ENCODE results near the gene SEL1L2.

Gene SEL1L2

GRCh38 chr20:13844296-13844695 is 146.1 kb downstream of the SEL1L2 start:
- WGBS (ENCODE audit: insufficient coverage), result no CpG with 5 or more reads among the region's 4 CpGs
- CTCF ChIA-PET, result no interaction called here
- DNase-seq, result no peak
- POLR2A ChIA-PET, result no interaction called here
- Histone ChIP-seq H3K27ac (ENCODE audit: insufficient read depth in 1 of 2, low read depth in 1 of 2, low read length in 2 of 2, poor library complexity in 1 of 2, severe bottlenecking in 2 of 2) (no peak overlapping the region), H3K27me3 (replicated peaks in 2 of 5; ENCODE audit: control insufficient read depth in 4 of 5, insufficient read depth in 5 of 5, low read length in 4 of 5) (peaks cover 0 to 7% (median 0%) of the 10 kb centered on the region in 5 experiments), H3K36me3 (ENCODE audit: control insufficient read depth in 4 of 4, insufficient read depth in 4 of 4, low read length in 3 of 4) (no peaks in the 10 kb centered on the region), H3K9me3 (ENCODE audit: control extremely low read depth in 1 of 5, control insufficient read depth in 4 of 5, insufficient read depth in 2 of 5, low read depth in 1 of 5, low read length in 4 of 5) (peaks cover 0 to 2% (median 0%) of the 10 kb centered on the region in 5 experiments), H3K4me3 (ENCODE audit: control insufficient read depth in 1 of 7, extremely low read depth in 1 of 7, insufficient read depth in 4 of 7, low read depth in 2 of 7, low read length in 6 of 7) (no peak overlapping the region), H3K4me1 (ENCODE audit: control extremely low read depth in 1 of 4, control insufficient read depth in 4 of 4, insufficient read depth in 4 of 4, low read length in 3 of 4) (no peaks in the 10 kb centered on the region)

GRCh38 chr20:13841206-13841605 is 149.2 kb downstream of the SEL1L2 start:
- no peaks in the 10 kb centered on the region for H3K36me3 ChIP-seq (ENCODE audit: control insufficient read depth in 4 of 4, insufficient read depth in 4 of 4, low read length in 3 of 4)

GRCh38 chr20:13840093-13840465 is 150.3 kb downstream of the SEL1L2 start:
- Histone ChIP-seq H3K4me3 (ENCODE audit: control insufficient read depth in 1 of 7, extremely low read depth in 1 of 7, insufficient read depth in 4 of 7, low read depth in 2 of 7, low read length in 6 of 7) (no peak overlapping the region), H3K4me1 (ENCODE audit: control extremely low read depth in 1 of 4, control insufficient read depth in 4 of 4, insufficient read depth in 4 of 4, low read length in 3 of 4) (no peaks in the 10 kb centered on the region), H3K27ac (ENCODE audit: insufficient read depth in 1 of 2, low read depth in 1 of 2, low read length in 2 of 2, poor library complexity in 1 of 2, severe bottlenecking in 2 of 2) (no peak overlapping the region), H3K36me3 (ENCODE audit: control insufficient read depth in 4 of 4, insufficient read depth in 4 of 4, low read length in 3 of 4) (no peaks in the 10 kb centered on the region), H3K9me3 (ENCODE audit: control extremely low read depth in 1 of 5, control insufficient read depth in 4 of 5, insufficient read depth in 2 of 5, low read depth in 1 of 5, low read length in 4 of 5) (peaks cover 0 to 2% (median 0%) of the 10 kb centered on the region in 5 experiments), H3K27me3 (replicated peaks in 2 of 5; ENCODE audit: control insufficient read depth in 4 of 5, insufficient read depth in 5 of 5, low read length in 4 of 5) (peaks cover 0 to 7% (median 2%) of the 10 kb centered on the region in 5 experiments)
- DNase-seq, result no peak
- ChIA-PET CTCF (no interaction called here), POLR2A (no interaction called here)
- 92% methylated on average over 4 of the region's 4 CpGs for WGBS (ENCODE audit: insufficient coverage)

More at GRCh38 chr20:13841206-13841605, 149.2 kb downstream of the SEL1L2 start:
- no peak overlapping the region for H3K4me3 ChIP-seq (ENCODE audit: control insufficient read depth in 1 of 7, extremely low read depth in 1 of 7, insufficient read depth in 4 of 7, low read depth in 2 of 7, low read length in 6 of 7)
- H3K4me1 ChIP-seq (ENCODE audit: control extremely low read depth in 1 of 4, control insufficient read depth in 4 of 4, insufficient read depth in 4 of 4, low read length in 3 of 4), result no peaks in the 10 kb centered on the region
- ChIA-PET CTCF (no interaction called here), POLR2A (no interaction called here)
- H3K27ac ChIP-seq (ENCODE audit: insufficient read depth in 1 of 2, low read depth in 1 of 2, low read length in 2 of 2, poor library complexity in 1 of 2, severe bottlenecking in 2 of 2), result no peak overlapping the region
- peaks cover 0 to 2% (median 0%) of the 10 kb centered on the region in 5 experiments for H3K9me3 ChIP-seq (ENCODE audit: control extremely low read depth in 1 of 5, control insufficient read depth in 4 of 5, insufficient read depth in 2 of 5, low read depth in 1 of 5, low read length in 4 of 5)
- 76% methylated on average over 2 of the region's 3 CpGs for WGBS (ENCODE audit: insufficient coverage)
- DNase-seq, result no peak
- H3K27me3 ChIP-seq (replicated peaks in 2 of 5; ENCODE audit: control insufficient read depth in 4 of 5, insufficient read depth in 5 of 5, low read length in 4 of 5), result peaks cover 0 to 7% (median 2%) of the 10 kb centered on the region in 5 experiments

- ChIA-PET POLR2A (no interaction called here), CTCF (no interaction called here)
- 73% methylated on average over 4 of the region's 4 CpGs for WGBS (ENCODE audit: insufficient coverage)
- Histone ChIP-seq H3K9me3 (ENCODE audit: control extremely low read depth in 1 of 5, control insufficient read depth in 4 of 5, insufficient read depth in 2 of 5, low read depth in 1 of 5, low read length in 4 of 5) (peaks cover 0 to 2% (median 0%) of the 10 kb centered on the region in 5 experiments), H3K4me3 (ENCODE audit: control insufficient read depth in 1 of 7, extremely low read depth in 1 of 7, insufficient read depth in 4 of 7, low read depth in 2 of 7, low read length in 6 of 7) (no peak overlapping the region), H3K36me3 (ENCODE audit: control insufficient read depth in 4 of 4, insufficient read depth in 4 of 4, low read length in 3 of 4) (no peaks in the 10 kb centered on the region), H3K27ac (ENCODE audit: insufficient read depth in 1 of 2, low read depth in 1 of 2, low read length in 2 of 2, poor library complexity in 1 of 2, severe bottlenecking in 2 of 2) (no peak overlapping the region), H3K4me1 (ENCODE audit: control extremely low read depth in 1 of 4, control insufficient read depth in 4 of 4, insufficient read depth in 4 of 4, low read length in 3 of 4) (no peaks in the 10 kb centered on the region), H3K27me3 (replicated peaks in 2 of 5; ENCODE audit: control insufficient read depth in 4 of 5, insufficient read depth in 5 of 5, low read length in 4 of 5) (peaks cover 0 to 7% (median 2%) of the 10 kb centered on the region in 5 experiments)
- no peak for DNase-seq
Observed at GRCh38 chr20:13839421-13840092, 150.9 kb downstream of the SEL1L2 start.

- Histone ChIP-seq H3K36me3 (ENCODE audit: control insufficient read depth in 4 of 4, insufficient read depth in 4 of 4, low read length in 3 of 4) (no peaks in the 10 kb centered on the region), H3K4me1 (ENCODE audit: control extremely low read depth in 1 of 4, control insufficient read depth in 4 of 4, insufficient read depth in 4 of 4, low read length in 3 of 4) (no peaks in the 10 kb centered on the region), H3K27me3 (replicated peaks in 2 of 5; ENCODE audit: control insufficient read depth in 4 of 5, insufficient read depth in 5 of 5, low read length in 4 of 5) (peaks cover 0 to 7% (median 2%) of the 10 kb centered on the region in 5 experiments), H3K27ac (ENCODE audit: insufficient read depth in 1 of 2, low read depth in 1 of 2, low read length in 2 of 2, poor library complexity in 1 of 2, severe bottlenecking in 2 of 2) (no peak overlapping the region), H3K9me3 (ENCODE audit: control extremely low read depth in 1 of 5, control insufficient read depth in 4 of 5, insufficient read depth in 2 of 5, low read depth in 1 of 5, low read length in 4 of 5) (peaks cover 0 to 2% (median 0%) of the 10 kb centered on the region in 5 experiments), H3K4me3 (ENCODE audit: control insufficient read depth in 1 of 7, extremely low read depth in 1 of 7, insufficient read depth in 4 of 7, low read depth in 2 of 7, low read length in 6 of 7) (no peak overlapping the region)
- CTCF ChIA-PET, result no interaction called here
- no peak for DNase-seq
- POLR2A ChIA-PET, result no interaction called here
- 87% methylated on average over 7 of the region's 7 CpGs for WGBS (ENCODE audit: insufficient coverage)
Observed at GRCh38 chr20:13838664-13839063, 151.8 kb downstream of the SEL1L2 start.

GRCh38 chr20:13831476-13831875 is 158.9 kb downstream of the SEL1L2 start:
- CTCF ChIA-PET, result interaction anchor here (1.9 kb wide), 1 partner anchor 14 kb away, joined by 5 read pairs; no protein-coding TSS in a partner anchor
- WGBS (ENCODE audit: insufficient coverage), result 100% methylated on average over 3 of the region's 3 CpGs
- POLR2A ChIA-PET, result no interaction called here
- H3K9me3 ChIP-seq (ENCODE audit: control extremely low read depth in 1 of 5, control insufficient read depth in 4 of 5, insufficient read depth in 2 of 5, low read depth in 1 of 5, low read length in 4 of 5), result no peaks in the 10 kb centered on the region
- H3K4me3 ChIP-seq (ENCODE audit: control insufficient read depth in 1 of 7, extremely low read depth in 1 of 7, insufficient read depth in 4 of 7, low read depth in 2 of 7, low read length in 6 of 7), result no peak overlapping the region
- H3K4me1 ChIP-seq (ENCODE audit: control extremely low read depth in 1 of 4, control insufficient read depth in 4 of 4, insufficient read depth in 4 of 4, low read length in 3 of 4), result no peaks in the 10 kb centered on the region
- no peak for DNase-seq
- H3K27me3 ChIP-seq (replicated peaks in 2 of 5; ENCODE audit: control insufficient read depth in 4 of 5, insufficient read depth in 5 of 5, low read length in 4 of 5), result peaks cover 0 to 2% (median 0%) of the 10 kb centered on the region in 5 experiments
- no peaks in the 10 kb centered on the region for H3K36me3 ChIP-seq (ENCODE audit: control insufficient read depth in 4 of 4, insufficient read depth in 4 of 4, low read length in 3 of 4)
- H3K27ac ChIP-seq (ENCODE audit: insufficient read depth in 1 of 2, low read depth in 1 of 2, low read length in 2 of 2, poor library complexity in 1 of 2, severe bottlenecking in 2 of 2), result no peak overlapping the region

- DNase-seq, result no peak
- Histone ChIP-seq H3K9me3 (ENCODE audit: control extremely low read depth in 1 of 5, control insufficient read depth in 4 of 5, insufficient read depth in 2 of 5, low read depth in 1 of 5, low read length in 4 of 5) (no peaks in the 10 kb centered on the region), H3K4me1 (ENCODE audit: control extremely low read depth in 1 of 4, control insufficient read depth in 4 of 4, insufficient read depth in 4 of 4, low read length in 3 of 4) (no peaks in the 10 kb centered on the region), H3K4me3 (ENCODE audit: control insufficient read depth in 1 of 7, extremely low read depth in 1 of 7, insufficient read depth in 4 of 7, low read depth in 2 of 7, low read length in 6 of 7) (no peak overlapping the region), H3K27ac (ENCODE audit: insufficient read depth in 1 of 2, low read depth in 1 of 2, low read length in 2 of 2, poor library complexity in 1 of 2, severe bottlenecking in 2 of 2) (no peak overlapping the region), H3K36me3 (ENCODE audit: control insufficient read depth in 4 of 4, insufficient read depth in 4 of 4, low read length in 3 of 4) (no peaks in the 10 kb centered on the region), H3K27me3 (replicated peaks in 2 of 5; ENCODE audit: control insufficient read depth in 4 of 5, insufficient read depth in 5 of 5, low read length in 4 of 5) (peaks cover 0 to 2% (median 0%) of the 10 kb centered on the region in 5 experiments)
- WGBS (ENCODE audit: insufficient coverage), result 100% methylated on average over 1 of the region's 5 CpGs
- ChIA-PET POLR2A (no interaction called here), CTCF (interaction anchor here (1.0 to 2.0 kb wide), 2 partner anchors 8 to 229 kb away, joined by 3 to 4 read pairs; no protein-coding TSS in a partner anchor)
Observed at GRCh38 chr20:13825465-13825864, 164.9 kb downstream of the SEL1L2 start.

All from common myeloid progenitor, CD34-positive (primary cell).